ENCODE results near the gene HCFC1. TPM values are rescaled to one million over a fixed set of nuclear protein-coding genes. Genes with fewer than 3 reads are reported as not detected.
A peak's percentile ranks its signal among the peaks of the same experiment; 100 is the strongest.

Gene HCFC1
- total RNA-seq, 4 donors from 2014 or later = 32.6 to 51.6 (median 40.9) TPM

DNA sequence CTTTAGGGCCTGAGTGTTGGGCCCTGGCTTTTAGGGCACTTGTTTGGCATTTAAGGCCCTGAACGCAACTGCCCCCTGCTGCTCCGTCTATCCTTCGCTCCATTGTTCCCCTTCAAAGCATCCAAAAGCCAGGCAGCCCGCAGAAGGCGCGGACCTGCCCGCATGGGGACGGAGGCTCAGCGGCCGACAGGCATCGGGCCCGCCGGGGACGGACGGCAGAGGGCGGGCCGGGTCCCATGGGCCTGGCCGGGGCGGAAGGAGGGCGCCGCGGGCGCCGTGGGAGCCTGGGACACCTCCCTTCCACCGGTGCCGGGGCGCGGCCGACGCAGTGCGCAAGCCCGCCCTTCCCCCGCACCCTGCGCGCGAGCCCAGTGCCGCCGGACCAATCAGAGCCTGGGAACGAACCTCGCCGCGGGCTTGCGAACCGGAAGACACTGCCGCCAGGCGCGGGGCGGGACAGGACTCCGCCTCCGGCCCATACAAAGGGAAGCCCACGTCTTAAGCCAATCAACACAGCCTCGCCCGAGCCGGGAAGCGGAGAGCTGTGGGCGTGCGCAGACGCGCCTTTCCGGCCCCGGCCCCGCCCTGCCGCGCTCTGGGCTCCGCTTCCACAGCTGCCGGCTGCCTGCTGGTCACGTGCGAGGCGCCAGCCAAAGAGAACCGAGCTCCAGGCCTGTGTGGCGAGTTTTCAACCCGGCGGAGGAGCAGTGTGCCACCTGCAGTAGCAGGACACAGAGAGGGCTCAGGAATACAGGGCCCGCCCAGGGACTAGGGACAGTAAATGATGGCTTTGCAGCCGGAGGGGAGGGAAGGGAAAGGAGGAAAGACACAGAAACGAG is 43.5 kb downstream of the HCFC1 start:
- no peak for TF ChIP-seq CTCF (IDR thresholded peaks at IDR 0.05)
- no peak for TF ChIP-seq POLR2A (IDR thresholded peaks at IDR 0.05)
- H3K4me3 ChIP-seq (ENCODE audit: low read depth, poor library complexity, severe bottlenecking) = peak overlapping the region; percentile 50
- 0 to 24% methylated on average over 12 to 41 of the region's 76 CpGs for WGBS, 2 donors
- intact Hi-C loops (cut with DNase I; ENCODE audit: low total_unique reads) = no loop called here
- DNase-seq (ENCODE audit: low spot score in 2 of 2) = peak; percentile 93 to 99

- TF ChIP-seq POLR2A (IDR thresholded peaks at IDR 0.05) (no peak), CTCF (IDR thresholded peaks at IDR 0.05) (no peak)
- DNase-seq (ENCODE audit: low spot score in 2 of 2) = no peak
- 0 to 27% methylated on average over 3 to 8 of the region's 8 CpGs for WGBS, 2 donors
- intact Hi-C loops (cut with DNase I; ENCODE audit: low total_unique reads) = no loop called here
- peak overlapping the region; percentile 50 for H3K4me3 ChIP-seq (ENCODE audit: low read depth, poor library complexity, severe bottlenecking)
Observed at GRCh38 chrX:153927672-153927921, 44.0 kb downstream of the HCFC1 start.

DNA sequence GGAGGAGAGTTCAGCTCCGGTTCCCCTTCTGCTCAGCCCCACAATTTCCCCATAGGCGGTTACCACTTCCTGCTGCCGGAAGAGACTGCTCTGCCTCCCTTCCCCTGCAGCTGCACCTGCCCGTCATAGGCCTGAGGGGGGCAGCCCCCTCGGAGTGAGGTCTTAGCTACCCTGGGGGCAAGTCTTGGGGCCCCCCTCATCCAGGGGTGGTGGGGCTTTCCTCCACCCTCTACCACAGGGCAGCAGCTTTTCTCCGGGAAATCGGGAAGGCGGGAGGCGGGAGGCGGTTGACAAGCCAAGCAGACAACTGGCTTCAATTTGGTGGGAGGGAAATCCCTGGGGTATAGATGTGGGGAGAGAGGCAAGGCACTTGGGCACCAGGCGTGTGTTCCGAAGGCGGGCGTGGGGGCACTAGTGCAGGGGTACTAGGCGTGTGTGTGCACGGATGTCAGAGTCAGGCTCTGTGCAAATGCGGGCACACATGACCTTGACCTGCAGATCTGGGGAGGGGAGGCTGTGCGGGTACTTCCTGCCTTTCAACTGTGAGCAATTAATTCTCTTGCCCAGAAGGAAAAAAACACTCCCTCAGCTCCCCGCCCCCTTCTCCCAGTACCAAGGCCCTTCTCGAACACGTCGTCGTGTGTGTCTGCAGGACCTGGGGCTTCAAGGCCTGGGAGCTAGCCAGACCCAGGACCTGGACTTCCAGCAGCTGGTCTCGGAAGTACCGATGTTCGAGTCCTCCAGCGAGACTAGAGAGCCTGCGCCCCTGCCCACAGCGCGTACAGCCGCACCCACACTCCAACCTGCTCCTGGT is 44.6 kb downstream of the HCFC1 start:
- no peak for DNase-seq (ENCODE audit: low spot score in 2 of 2)
- 0 to 41% methylated on average over 7 to 31 of the region's 31 CpGs for WGBS, 2 donors
- H3K4me3 ChIP-seq (ENCODE audit: low read depth, poor library complexity, severe bottlenecking) = peak overlapping the region; percentile 50
- TF ChIP-seq CTCF (IDR thresholded peaks at IDR 0.05) (no peak), POLR2A (IDR thresholded peaks at IDR 0.05) (no peak)
- intact Hi-C loops (cut with DNase I; ENCODE audit: low total_unique reads) = no loop called here

DNA sequence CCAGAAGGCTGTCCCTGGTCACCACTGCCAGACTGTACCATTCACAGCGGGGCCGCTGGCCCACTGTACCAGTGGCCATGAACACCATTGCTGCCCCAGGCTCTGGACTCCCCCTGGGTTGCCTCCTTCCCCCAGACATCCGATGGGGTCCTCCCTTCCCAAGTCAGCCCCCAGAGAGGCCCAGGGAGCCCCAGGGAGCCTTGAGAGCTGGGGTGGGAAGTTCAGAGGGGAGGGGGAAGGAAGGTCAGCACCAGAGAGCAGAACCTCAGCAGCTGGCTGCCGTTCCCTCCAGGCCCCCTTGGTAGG is 45.1 kb downstream of the HCFC1 start:
- H3K4me3 ChIP-seq (ENCODE audit: low read depth, poor library complexity, severe bottlenecking) = no peak overlapping the region
- intact Hi-C loops (cut with DNase I; ENCODE audit: low total_unique reads) = no loop called here
- no peak for DNase-seq (ENCODE audit: low spot score in 2 of 2)
- no peak for TF ChIP-seq CTCF (IDR thresholded peaks at IDR 0.05)
- TF ChIP-seq POLR2A (IDR thresholded peaks at IDR 0.05) = no peak
- whole genome bisulfite sequencing, 2 donors = 19 to 51% methylated on average over 4 of the region's 4 CpGs

GRCh38 chrX:153925739-153926551 is 45.7 kb downstream of the HCFC1 start, which contains the start of gene ARHGAP4:
Gene ARHGAP4 (minus strand): TSS chrX:153926264. CDS start chrX:153926202, 62 bp downstream.
- intact Hi-C loops (cut with DNase I; ENCODE audit: low total_unique reads) = no loop called here
- no peak within 1 kb of the TSS for H3K4me3 ChIP-seq (ENCODE audit: low read depth, poor library complexity, severe bottlenecking)
- no peak for DNase-seq (ENCODE audit: low spot score in 2 of 2)
- 39 to 40% methylated on average over 37 to 57 of the region's 59 CpGs for WGBS, 2 donors
- TF ChIP-seq POLR2A (IDR thresholded peaks at IDR 0.05) (no peak), CTCF (IDR thresholded peaks at IDR 0.05) (no peak)

Measured in lower leg skin (tissue), 4 donors.